Stimulated activated CD8-positive, alpha-beta memory T cell treated with anti-CD3 and anti-CD28 coated beads, Interleukin-12 subunit alpha, Interleukin-12 subunit beta, amount 100 ng/mL, for 1 hour (primary cell): Measurements from ENCODE around the gene NOS3.

ENCODE experiments used
- DNase-seq: peaks from one replicate; pipeline ENCODE4 v3.0.0-alpha.2; 2020; ENCODE audit warnings: low read depth

The NOS3 gene

GRCh38 chr7:151058781-151059366 lies 68.1 kb downstream of the NOS3 start:
- DNase-seq = no peak

GRCh38 chr7:151059367-151060112 lies 68.7 kb downstream of the NOS3 start, which contains the start of gene SLC4A2:
SLC4A2 (plus strand) TSS chr7:151059589; CDS start chr7:151061988, 2,399 bp downstream.
- DNase-seq = peak; percentile 54

GRCh38 chr7:151060113-151060415 lies 69.2 kb downstream of the NOS3 start:
- no peak for DNase-seq

- no peak for DNase-seq
These were observed 69.8 kb downstream of the NOS3 start for GRCh38 chr7:151060416-151061212.

GRCh38 chr7:151061213-151062110 lies 70.6 kb downstream of the NOS3 start:
- DNase-seq = no peak

- DNase-seq = no peak
These were observed 71.2 kb downstream of the NOS3 start for GRCh38 chr7:151062111-151062398.

- DNase-seq = no peak
These were observed 71.8 kb downstream of the NOS3 start for GRCh38 chr7:151062399-151063211.

- no peak for DNase-seq
These were observed 72.4 kb downstream of the NOS3 start for GRCh38 chr7:151063212-151063561.
